Heart left ventricle (tissue), 13 donors: ENCODE results near the gene SLC7A7.

Experiments
- CTCF ChIP-seq, 12 donors: fragments of 200-600 bp; sonication (generic) in 4 of 12; IDR thresholded peaks; one replicate each; pipeline versions ENCODE4 v1.5.0 to v1.8.0; 2018 to 2022; ENCODE audit warnings: antibody characterized with exemption in 12 of 12, mild to moderate bottlenecking in 5 of 12
- POLR2A ChIP-seq, 2 donors: fragments of 450-650 bp; IDR thresholded peaks; one replicate each; pipeline ENCODE4 v1.6.1; 2017; ENCODE audit warnings: antibody characterized with exemption in 2 of 2, mild to moderate bottlenecking in 2 of 2, moderate library complexity in 2 of 2
- donor health status: ischemic (EF 13 %, LVEDD 7.1; RV severe dilation, severe dysfunction).
- donor health status: DM: no; HTN: yes; CAD: no.
- donor health status: DM: no; HTN: no; CAD: no.
- donor health status: ischemic (EF 25% LVEDD 6.9; RV normal size, moderate dysfunction).
- donor health status: ischemic (EF 25% LVEDD 5.7; RV mildly dilated, moderate dysfunction).
- donor health status: ischemic (EF 35%, LVEDD 5.7; RV mildly dilated, moderate dysfunction).
- donor health status: nonischemic (EF 11% LVEDD 7.7; RV severe dilation, severe dysfunction).
- donor health status: DM: yes; HTN: yes; CAD: no.
- donor health status: PGD.
- donor health status: ischemic (EF 29% LVEDD 5.4; RV normal size, mild dysfunction).
- donor health status: nonischemic (EF 23%, LVEDD 6.1; RV moderate dilation, normal function).

- TF ChIP-seq POLR2A (IDR thresholded peaks at IDR 0.05) (no peak), CTCF (IDR thresholded peaks at IDR 0.05) (no peak)
These were observed 67.5 kb downstream of the SLC7A7 start for GRCh38 chr14:22747769-22748168.
